ENCODE data around the gene TWF2.

Gene TWF2

DNA sequence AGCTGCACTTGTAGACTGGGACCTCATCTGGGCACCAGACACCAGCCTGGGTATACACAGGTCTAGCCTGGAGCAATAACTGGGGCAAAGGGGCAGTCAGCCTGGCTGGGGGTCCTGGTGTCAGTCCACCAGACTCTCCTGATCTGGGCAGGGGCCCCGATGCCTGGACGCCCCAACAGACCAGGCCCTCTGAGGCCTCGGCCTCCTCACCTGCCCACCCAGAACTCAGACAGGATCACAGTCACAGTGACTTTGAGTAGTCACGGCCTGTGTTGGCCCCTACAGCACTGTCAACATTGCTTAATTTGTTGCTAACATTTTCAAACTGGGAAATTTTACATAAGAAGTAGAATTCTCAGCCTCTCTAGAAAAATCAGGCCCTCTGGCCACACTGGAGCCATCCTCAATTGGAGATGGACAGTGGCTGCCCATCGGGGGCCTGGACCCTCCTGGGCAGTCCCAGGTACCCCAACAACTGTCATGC, 5.8 kb downstream of the TWF2 start:
- TF ChIP-seq, protein P1, sequence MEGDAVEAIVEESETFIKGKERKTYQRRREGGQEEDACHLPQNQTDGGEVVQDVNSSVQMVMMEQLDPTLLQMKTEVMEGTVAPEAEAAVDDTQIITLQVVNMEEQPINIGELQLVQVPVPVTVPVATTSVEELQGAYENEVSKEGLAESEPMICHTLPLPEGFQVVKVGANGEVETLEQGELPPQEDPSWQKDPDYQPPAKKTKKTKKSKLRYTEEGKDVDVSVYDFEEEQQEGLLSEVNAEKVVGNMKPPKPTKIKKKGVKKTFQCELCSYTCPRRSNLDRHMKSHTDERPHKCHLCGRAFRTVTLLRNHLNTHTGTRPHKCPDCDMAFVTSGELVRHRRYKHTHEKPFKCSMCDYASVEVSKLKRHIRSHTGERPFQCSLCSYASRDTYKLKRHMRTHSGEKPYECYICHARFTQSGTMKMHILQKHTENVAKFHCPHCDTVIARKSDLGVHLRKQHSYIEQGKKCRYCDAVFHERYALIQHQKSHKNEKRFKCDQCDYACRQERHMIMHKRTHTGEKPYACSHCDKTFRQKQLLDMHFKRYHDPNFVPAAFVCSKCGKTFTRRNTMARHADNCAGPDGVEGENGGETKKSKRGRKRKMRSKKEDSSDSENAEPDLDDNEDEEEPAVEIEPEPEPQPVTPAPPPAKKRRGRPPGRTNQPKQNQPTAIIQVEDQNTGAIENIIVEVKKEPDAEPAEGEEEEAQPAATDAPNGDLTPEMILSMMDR (IDR thresholded peaks at IDR 0.05; ENCODE audit: poor library complexity, severe bottlenecking): no peak
- DNase-seq (ENCODE audit: low spot score): peak; percentile 28

DNA sequence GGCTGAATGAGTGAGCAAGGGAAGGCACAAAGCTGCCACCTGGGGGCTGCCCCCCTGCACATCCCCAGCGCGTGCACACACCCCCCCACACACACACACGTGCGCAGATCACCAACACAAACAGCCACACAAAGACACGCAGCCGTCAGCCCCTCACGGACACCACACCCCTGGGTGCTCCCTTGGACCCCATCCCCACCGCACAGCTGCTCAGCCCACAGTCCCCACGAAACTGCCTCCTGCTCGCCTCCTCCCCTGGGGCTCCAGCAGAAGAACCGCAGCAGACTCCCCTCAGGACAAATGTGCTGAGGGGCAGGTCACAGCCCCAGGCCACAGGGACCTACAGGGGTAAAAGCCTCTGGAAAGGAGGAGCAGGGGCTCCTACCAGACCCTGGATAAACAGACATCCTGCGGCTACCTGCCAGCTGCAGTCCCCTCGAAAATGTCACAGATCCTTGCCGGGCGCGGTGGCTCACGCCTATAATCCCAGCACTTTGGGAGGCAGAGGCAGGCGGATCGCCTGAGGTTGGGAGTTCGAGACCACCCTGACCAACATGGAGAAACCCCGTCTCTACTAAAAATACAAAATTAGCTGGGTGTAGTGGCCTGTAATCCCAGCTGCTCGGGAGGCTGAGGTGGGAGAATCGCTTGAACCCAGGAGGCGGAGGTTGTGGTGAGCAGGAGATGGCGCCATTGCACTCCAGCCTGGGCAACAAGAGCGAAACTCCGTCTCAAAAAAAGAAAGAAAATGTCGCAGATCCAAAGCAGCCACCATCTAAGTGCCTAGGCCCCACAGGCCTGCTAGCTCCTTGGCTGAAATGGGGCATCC, 6.5 kb downstream of the TWF2 start:
- no peak overlapping the region for H3K4me3 ChIP-seq (ENCODE audit: severe bottlenecking)
- TF ChIP-seq, protein P1 (IDR thresholded peaks at IDR 0.05; ENCODE audit: poor library complexity, severe bottlenecking): no peak
- ATAC-seq (ENCODE audit: low read depth) (no peak), DNase-seq (ENCODE audit: low spot score) (peak; percentile 58)
- H3K4me1 ChIP-seq (ENCODE audit: insufficient read depth, poor library complexity, severe bottlenecking): peaks cover 7% of the 10 kb centered on the region
- H3K27me3 ChIP-seq (ENCODE audit: insufficient read depth, poor library complexity, severe bottlenecking): no peaks in the 10 kb centered on the region
- H3K9me3 ChIP-seq (ENCODE audit: severe bottlenecking): no peaks in the 10 kb centered on the region
- peaks cover 56% of the 10 kb centered on the region for H3K36me3 ChIP-seq (ENCODE audit: low read depth)
- H3K27ac ChIP-seq (ENCODE audit: poor library complexity, severe bottlenecking): no peak overlapping the region

More for the DNA sequence above, 5.8 kb downstream of the TWF2 start:
- no peak for ATAC-seq (ENCODE audit: low read depth)
- Histone ChIP-seq H3K9me3 (ENCODE audit: severe bottlenecking) (no peaks in the 10 kb centered on the region), H3K4me1 (ENCODE audit: insufficient read depth, poor library complexity, severe bottlenecking) (peaks cover 12% of the 10 kb centered on the region), H3K27ac (ENCODE audit: poor library complexity, severe bottlenecking) (no peak overlapping the region), H3K27me3 (ENCODE audit: insufficient read depth, poor library complexity, severe bottlenecking) (no peaks in the 10 kb centered on the region), H3K4me3 (ENCODE audit: severe bottlenecking) (no peak overlapping the region), H3K36me3 (ENCODE audit: low read depth) (peaks cover 56% of the 10 kb centered on the region)

DNA sequence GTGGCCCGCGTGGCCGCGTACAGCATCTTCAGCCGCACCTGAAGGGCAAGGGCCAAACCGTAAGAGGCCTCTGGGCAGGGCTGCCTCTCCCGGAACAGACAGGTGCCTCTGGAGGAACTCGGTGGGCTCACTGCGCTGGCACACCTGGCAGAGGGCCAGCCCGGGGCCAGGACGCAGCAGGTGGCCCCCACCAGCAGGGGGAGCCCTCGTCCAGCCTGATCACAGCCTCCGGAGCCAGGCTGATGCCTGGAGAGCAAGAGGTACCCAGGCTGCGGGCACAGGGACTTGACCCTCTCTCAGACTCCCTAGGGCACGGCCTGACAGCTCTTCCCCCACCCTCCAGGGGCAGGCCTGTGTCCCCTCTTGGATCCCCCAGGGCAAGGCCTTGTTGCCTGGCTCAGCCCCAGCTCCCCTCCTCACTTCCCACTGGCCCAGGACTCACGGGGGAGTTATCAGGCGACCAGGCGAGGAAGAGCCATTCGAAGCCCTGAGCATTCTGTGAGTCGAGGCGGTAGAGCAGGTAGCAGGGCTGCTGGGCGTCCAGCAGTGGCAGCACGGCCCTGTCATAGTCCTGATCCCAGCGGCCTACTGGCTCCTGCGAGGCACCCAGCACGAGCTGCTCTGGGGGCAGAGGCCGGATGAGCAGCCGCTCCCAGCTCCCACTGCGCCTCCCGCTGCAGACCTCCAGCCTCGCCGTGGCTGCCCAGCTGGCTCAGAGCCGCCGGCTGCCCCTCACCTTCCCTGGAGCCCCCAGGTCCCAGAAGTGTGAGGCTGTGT, 7.3 kb downstream of the TWF2 start:
- DNase-seq (ENCODE audit: low spot score) (peak; percentile 76), ATAC-seq (ENCODE audit: low read depth) (peak; percentile 64)
- H3K36me3 ChIP-seq (ENCODE audit: low read depth): peaks cover 56% of the 10 kb centered on the region
- H3K9me3 ChIP-seq (ENCODE audit: severe bottlenecking): no peaks in the 10 kb centered on the region
- H3K4me3 ChIP-seq (ENCODE audit: severe bottlenecking): no peak overlapping the region
- no peaks in the 10 kb centered on the region for H3K27me3 ChIP-seq (ENCODE audit: insufficient read depth, poor library complexity, severe bottlenecking)
- no peaks in the 10 kb centered on the region for H3K4me1 ChIP-seq (ENCODE audit: insufficient read depth, poor library complexity, severe bottlenecking)
- H3K27ac ChIP-seq (ENCODE audit: poor library complexity, severe bottlenecking): no peak overlapping the region
- TF ChIP-seq, protein P1 (IDR thresholded peaks at IDR 0.05; ENCODE audit: poor library complexity, severe bottlenecking): peak; percentile 91

DNA sequence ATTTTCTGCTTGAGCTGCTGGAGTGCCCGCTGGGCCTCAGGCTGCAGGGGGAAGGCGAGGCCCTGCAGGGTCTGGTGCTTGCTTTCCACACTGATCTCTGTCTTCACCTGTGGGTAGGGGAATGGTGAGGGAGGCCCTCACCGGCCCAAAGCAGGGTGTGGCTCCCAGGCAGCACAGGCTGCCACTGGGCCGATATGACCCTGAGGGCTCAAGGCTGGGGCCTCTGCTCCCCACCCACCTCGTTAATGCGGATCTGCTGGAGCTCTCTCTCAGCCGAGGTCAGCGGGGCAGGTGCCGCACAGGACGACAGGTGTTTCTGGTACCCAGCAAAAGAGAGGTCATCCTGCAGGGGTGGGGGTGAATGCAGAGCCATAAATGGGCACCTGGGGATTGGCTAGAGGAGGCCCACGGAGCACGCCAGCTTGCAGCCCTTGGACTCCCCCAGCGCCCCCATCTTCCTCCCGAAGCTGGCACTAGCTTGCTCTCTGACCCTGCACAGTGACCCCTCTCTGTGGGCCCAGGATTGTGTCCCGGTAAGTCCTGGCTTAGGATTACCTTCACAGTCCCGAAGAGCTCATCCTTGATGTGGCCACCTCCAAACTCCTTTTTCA, 8.0 kb downstream of the TWF2 start:
- no peaks in the 10 kb centered on the region for H3K4me1 ChIP-seq (ENCODE audit: insufficient read depth, poor library complexity, severe bottlenecking)
- H3K36me3 ChIP-seq (ENCODE audit: low read depth): peaks cover 56% of the 10 kb centered on the region
- TF ChIP-seq, protein P1 (IDR thresholded peaks at IDR 0.05; ENCODE audit: poor library complexity, severe bottlenecking): no peak

More for the DNA sequence above, 8.0 kb downstream of the TWF2 start:
- peak; percentile 38 for DNase-seq (ENCODE audit: low spot score)
- H3K9me3 ChIP-seq (ENCODE audit: severe bottlenecking): no peaks in the 10 kb centered on the region
- H3K4me3 ChIP-seq (ENCODE audit: severe bottlenecking): no peak overlapping the region
- H3K27me3 ChIP-seq (ENCODE audit: insufficient read depth, poor library complexity, severe bottlenecking): no peaks in the 10 kb centered on the region
- no peak overlapping the region for H3K27ac ChIP-seq (ENCODE audit: poor library complexity, severe bottlenecking)
- ATAC-seq (ENCODE audit: low read depth): no peak
